ENCODE results near the gene NFIC.
"Not testable (repeated sequence)": the region's sequence is repeated elsewhere in the genome, so short reads cannot be mapped to it uniquely, and the experiment has no call there.

The NFIC gene

GRCh38 chr19:3448616-3449334, 82.4 kb downstream of the NFIC start:
- H3K27ac ChIP-seq, result no peak overlapping the region
- TF ChIP-seq CTCF (conservative IDR thresholded peaks at IDR 0.05), result no peak

- no peak overlapping the region for H3K27ac ChIP-seq
- no peak for TF ChIP-seq CTCF (conservative IDR thresholded peaks at IDR 0.05)
These were observed 84.5 kb downstream of the NFIC start for GRCh38 chr19:3450796-3451411.

- no peak for TF ChIP-seq CTCF (conservative IDR thresholded peaks at IDR 0.05)
- no peak overlapping the region for H3K27ac ChIP-seq
These were observed 85.1 kb downstream of the NFIC start for GRCh38 chr19:3451451-3451866.

- no peak for TF ChIP-seq CTCF (conservative IDR thresholded peaks at IDR 0.05)
- H3K27ac ChIP-seq, result no peak overlapping the region
These were observed 86.0 kb downstream of the NFIC start for GRCh38 chr19:3452171-3452941.

GRCh38 chr19:3452942-3453214, 86.5 kb downstream of the NFIC start:
- H3K27ac ChIP-seq, result not testable (repeated sequence)

- TF ChIP-seq CTCF (conservative IDR thresholded peaks at IDR 0.05), result no peak
- no peak overlapping the region for H3K27ac ChIP-seq
These were observed 87.5 kb downstream of the NFIC start for GRCh38 chr19:3453840-3454239.

GRCh38 chr19:3454656-3455392, 88.4 kb downstream of the NFIC start:
- no peak overlapping the region for H3K27ac ChIP-seq
- TF ChIP-seq CTCF (conservative IDR thresholded peaks at IDR 0.05), result no peak
